Adrenal gland (tissue), 5 donors: Measurements from ENCODE around the gene MBTD1.

Source experiments
- CTCF ChIP-seq, 6 experiments: fragments of 450-650 bp in 4 of 6; fragments of 200-600 bp in 2 of 6; sonication (generic) in 1 of 6; IDR thresholded peaks; 1 replicate in 5 of 6; 2 replicates in 1 of 6; pipeline versions ENCODE4 v1.5.1 to v1.8.0; 2016 to 2021; ENCODE audit warnings: antibody characterized with exemption in 6 of 6, mild to moderate bottlenecking in 2 of 6, moderate library complexity in 1 of 6
- POLR2A ChIP-seq, 2 donors: fragments of 450-650 bp; IDR thresholded peaks; one replicate each; pipeline ENCODE4 v1.6.1; 2017; ENCODE audit warnings: antibody characterized with exemption in 2 of 2, mild to moderate bottlenecking in 2 of 2, moderate library complexity in 1 of 2
- donor health status: DM: no; HTN: no; CAD: no.

DNA sequence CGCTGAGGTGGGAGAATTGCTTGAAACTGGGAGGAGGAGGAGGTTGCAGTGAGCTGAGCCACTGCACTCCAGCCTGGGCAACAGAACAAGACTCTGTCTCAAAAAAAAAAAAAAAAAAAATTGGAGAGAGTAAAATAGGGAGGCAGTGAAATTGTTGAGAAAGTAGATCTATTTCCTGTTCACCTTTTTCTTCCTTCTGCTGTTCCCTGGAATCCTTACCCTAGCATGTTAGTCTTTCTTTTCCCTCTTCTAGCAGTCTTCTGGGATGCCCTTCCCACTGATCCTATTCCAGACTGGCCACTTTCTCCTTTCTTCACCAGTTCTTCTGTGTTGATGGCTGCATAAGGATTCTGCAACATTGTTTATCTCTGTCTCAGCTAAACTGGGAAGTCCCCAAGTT lies 90.5 kb downstream of the MBTD1 start:
- TF ChIP-seq CTCF (IDR thresholded peaks at IDR 0.05) (no peak), POLR2A (IDR thresholded peaks at IDR 0.05) (no peak)
